ENCODE measurements around the gene DOC2B.

GRCh38 chr17:182050-182751 lies 751 bp upstream of the DOC2B start:
- no peak for TF ChIP-seq CTCF (IDR thresholded peaks at IDR 0.05)
- no peak for TF ChIP-seq POLR2AphosphoS5 (IDR thresholded peaks at IDR 0.05)

All from gastroesophageal sphincter (tissue), 3 donors.